ENCODE data around the gene PDCD1LG2. TPM values are rescaled to one million over a fixed set of nuclear protein-coding genes. Genes with fewer than 3 reads are reported as not detected.

The PDCD1LG2 gene
- total and polyA plus RNA-seq, 2 of the 8 experiments (the other 6 are each of a cell fraction or from before 2014, with no cell fraction given), result not detected

DNA sequence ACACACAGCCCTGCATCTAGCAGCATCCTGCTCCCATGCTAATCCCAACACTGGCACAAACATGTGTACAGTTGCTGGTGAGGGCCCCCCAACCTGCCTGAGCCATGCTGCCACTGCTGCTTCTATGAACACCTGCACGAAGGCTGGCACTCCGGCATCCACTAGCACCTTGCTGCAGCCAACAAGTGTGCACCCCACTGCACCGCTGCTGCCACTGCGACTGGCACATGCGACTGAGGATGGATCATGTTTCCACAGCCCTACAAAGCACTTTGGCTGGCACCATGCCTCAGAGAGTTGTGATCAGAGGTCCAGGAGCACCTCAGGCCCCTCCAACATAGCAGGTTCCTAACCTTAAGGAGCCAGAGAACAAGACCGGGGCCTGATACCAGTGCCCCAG is 7.8 kb upstream of the PDCD1LG2 start (continued):
- TF ChIP-seq RAD21 (IDR thresholded peaks at IDR 0.05 in 1 of 2, conservative IDR thresholded peaks at IDR 0.05 in 1 of 2; ENCODE audit: low read depth in 2 of 2, low read length in 2 of 2) (no peak), KDM4A (IDR thresholded peaks at IDR 0.05; ENCODE audit: low read depth, low read length, severe bottlenecking) (no peak), CHD7 (IDR thresholded peaks at IDR 0.05; ENCODE audit: insufficient replicate concordance, low read length) (no peak), POLR2AphosphoS5 (IDR thresholded peaks at IDR 0.05; ENCODE audit: low read depth, low read length) (no peak)
